Testis (tissue), 3 donors: ENCODE data around the gene PPP2R5D. TPM values are rescaled to one million over a fixed set of nuclear protein-coding genes. Genes with fewer than 3 reads are reported as not detected.
A peak's percentile ranks its signal among the peaks of the same experiment; 100 is the strongest.

Experiments used
- DNase-seq: peaks from one replicate; pipeline ENCODE4 v3.0.0-alpha.2; 2019
- H3K27ac ChIP-seq, 2 donors: fragments of 200-600 bp; sonication (generic); one replicate each; pipeline ENCODE4 v1.5.1; 2019
- H3K27me3 ChIP-seq: fragments of 200-600 bp; sonication (generic); one replicate; pipeline ENCODE4 v1.5.1; 2019
- H3K36me3 ChIP-seq: fragments of 200-600 bp; sonication (generic); one replicate; pipeline ENCODE4 v1.5.1; 2017; ENCODE audit warnings: low read depth; ENCODE audit errors: missing control alignments
- H3K4me1 ChIP-seq: fragments of 200-600 bp; sonication (generic); one replicate; pipeline ENCODE4 v1.5.1; 2019
- H3K4me3 ChIP-seq, 2 donors: fragments of 200-600 bp; sonication (generic); one replicate each; pipeline ENCODE4 v1.5.1; 2017 to 2019
- H3K9me3 ChIP-seq: fragments of 200-600 bp; sonication (generic); one replicate; pipeline ENCODE4 v1.5.1; 2017
- CTCF ChIP-seq, 3 experiments: fragments of 450-650 bp in 2 of 3; fragments of 200-600 bp in 1 of 3; sonication (generic) in 1 of 3; IDR thresholded peaks; one replicate each; pipeline ENCODE4 v1.5.1; 2016 to 2019; ENCODE audit warnings: antibody characterized with exemption in 3 of 3, mild to moderate bottlenecking in 2 of 3, moderate library complexity in 1 of 3
- POLR2A ChIP-seq: fragments of 450-650 bp; IDR thresholded peaks from one replicate; pipeline ENCODE4 v1.6.1; 2017; ENCODE audit warnings: antibody characterized with exemption, mild to moderate bottlenecking, moderate library complexity
- WGBS, 2 donors: methylation state at CpG; one replicate each; pipeline ENCODE4 v1.1.5; 2018; 5-methylcytosine and 5-hydroxymethylcytosine counted together
- intact Hi-C: fragments of 100-400 bp; cut with DNase I; formaldehyde crosslinking; loops from one replicate; pipeline ENCODE4 v1.15.1; 2023; ENCODE audit warnings: low total_unique reads
- polyA plus RNA-seq: library from polyadenylated mRNA; stranded (reverse); fragments of 350-450 nt; fragmentation: Illumina TruSeq; extraction: RNeasy Lipid Tissue Mini Kit (QIAGEN cat#74804); gene quantifications from one replicate; pipeline ENCODE4 v1.2.3, GENCODE V29; 2014; ENCODE audit warnings: low read depth, low replicate concordance; ENCODE audit not compliant: insufficient read depth
- total RNA-seq, 2 donors: library from RNA; depleted of rRNA; stranded (reverse); fragments of >200 nt; gene quantifications; one replicate each; pipeline ENCODE4 v1.2.3, GENCODE V29; 2016

The PPP2R5D gene
- total and polyA plus RNA-seq, 3 donors from 2014 or later = 73.4 to 82.5 (median 74.5) TPM

- no peak overlapping the region for H3K27ac ChIP-seq
- no peaks in the 10 kb centered on the region for H3K9me3 ChIP-seq
- peak overlapping the region; percentile 29 to 52 for H3K4me3 ChIP-seq
- no peaks in the 10 kb centered on the region for H3K27me3 ChIP-seq
- H3K36me3 ChIP-seq = no peaks in the 10 kb centered on the region
- intact Hi-C loops = no loop called here
- H3K4me1 ChIP-seq = peaks cover 15% of the 10 kb centered on the region
- TF ChIP-seq POLR2A = no peak
- no peak for TF ChIP-seq CTCF (IDR thresholded peaks at IDR 0.05)
- no peak for DNase-seq
- 10 to 23% methylated on average over 13 of the region's 13 CpGs for WGBS, 2 donors
Measured at GRCh38 chr6:42959917-42960242, 24.5 kb upstream of the PPP2R5D start.

- H3K36me3 ChIP-seq = no peaks in the 10 kb centered on the region
- peak; percentile 58 for DNase-seq
- no peak within 1 kb of the TSS for H3K27ac ChIP-seq
- H3K27me3 ChIP-seq = no peaks in the 10 kb centered on the region
- H3K4me1 ChIP-seq = peaks cover 15% of the 10 kb centered on the region
- 2 to 3% methylated on average over 26 to 61 of the region's 62 CpGs for WGBS, 2 donors
- H3K9me3 ChIP-seq = no peaks in the 10 kb centered on the region
- H3K4me3 ChIP-seq = peak within 1 kb of the TSS; percentile 29 to 52
- intact Hi-C loops = no loop called here
- no peak for TF ChIP-seq CTCF (IDR thresholded peaks at IDR 0.05)
- TF ChIP-seq POLR2A = no peak
Measured at GRCh38 chr6:42960243-42961019, 23.9 kb upstream of the PPP2R5D start, which contains the start of gene GNMT. GNMT (plus strand) TSS chr6:42960754; CDS start chr6:42960768, 14 bp downstream.

GRCh38 chr6:42961020-42961470 is 23.3 kb upstream of the PPP2R5D start:
- peak overlapping the region; percentile 29 to 52 for H3K4me3 ChIP-seq
- no peaks in the 10 kb centered on the region for H3K9me3 ChIP-seq
- H3K27ac ChIP-seq = no peak overlapping the region
- intact Hi-C loops = no loop called here
- H3K4me1 ChIP-seq = peaks cover 15% of the 10 kb centered on the region
- no peaks in the 10 kb centered on the region for H3K36me3 ChIP-seq
- TF ChIP-seq POLR2A (no peak), CTCF (IDR thresholded peaks at IDR 0.05) (no peak)
- H3K27me3 ChIP-seq = no peaks in the 10 kb centered on the region
- DNase-seq = no peak
- WGBS, 2 donors = 20 to 24% methylated on average over 6 to 15 of the region's 15 CpGs

GRCh38 chr6:42962096-42962495 is 22.3 kb upstream of the PPP2R5D start:
- intact Hi-C loops = no loop called here
- Histone ChIP-seq H3K27me3 (no peaks in the 10 kb centered on the region), H3K27ac (no peak overlapping the region), H3K4me3 (no peak overlapping the region), H3K9me3 (no peaks in the 10 kb centered on the region), H3K36me3 (no peaks in the 10 kb centered on the region), H3K4me1 (peaks cover 15% of the 10 kb centered on the region)
- DNase-seq = no peak
- TF ChIP-seq CTCF (IDR thresholded peaks at IDR 0.05) (no peak), POLR2A (no peak)
- WGBS, 2 donors = 80 to 93% methylated on average over 12 of the region's 12 CpGs
